Liver (tissue), 9 donors: Measurements from ENCODE around the gene THBD. TPM values are rescaled to one million over a fixed set of nuclear protein-coding genes. Genes with fewer than 3 reads are reported as not detected.

Experiments used
- DNase-seq: peaks from one replicate; pipeline ENCODE4 v3.0.0-alpha.2; 2017; ENCODE audit warnings: low spot score
- H3K27ac ChIP-seq, 2 donors: one replicate each; pipeline ENCODE4 v1.7.0; 2013; ENCODE audit warnings: inconsistent platforms in 2 of 2, low read length in 2 of 2, control low read depth in 1 of 2, low read depth in 1 of 2, mild to moderate bottlenecking in 1 of 2
- H3K27me3 ChIP-seq, 4 donors: one replicate each; pipeline versions ENCODE4 v1.6.1 to v1.7.0; 2013; ENCODE audit warnings: low read length in 3 of 4, inconsistent platforms in 1 of 4, mild to moderate bottlenecking in 1 of 4, moderate library complexity in 1 of 4; ENCODE audit not compliant: control insufficient read depth in 4 of 4, insufficient read depth in 4 of 4
- H3K36me3 ChIP-seq, 4 donors: one replicate each; pipeline versions ENCODE4 v1.6.1 to v1.7.0; 2013; ENCODE audit warnings: low read length in 3 of 4, mild to moderate bottlenecking in 3 of 4, low read depth in 1 of 4, moderate library complexity in 1 of 4; ENCODE audit not compliant: control insufficient read depth in 4 of 4, insufficient read depth in 3 of 4
- H3K4me1 ChIP-seq, 4 donors: one replicate each; pipeline versions ENCODE4 v1.6.1 to v1.7.0; 2013; ENCODE audit warnings: low read length in 3 of 4, mild to moderate bottlenecking in 3 of 4, moderate library complexity in 1 of 4; ENCODE audit not compliant: control insufficient read depth in 4 of 4, insufficient read depth in 4 of 4
- H3K4me3 ChIP-seq, 3 donors: one replicate each; pipeline versions ENCODE4 v1.6.1 to v1.7.0; 2013; ENCODE audit warnings: low read length in 3 of 3, control low read depth in 1 of 3, low read depth in 1 of 3, mild to moderate bottlenecking in 1 of 3
- H3K9ac ChIP-seq, 2 donors: one replicate each; pipeline ENCODE4 v1.7.0; 2013; ENCODE audit warnings: low read length in 2 of 2, mild to moderate bottlenecking in 2 of 2, moderate library complexity in 2 of 2, control low read depth in 1 of 2, low read depth in 1 of 2
- H3K9me3 ChIP-seq, 4 donors: one replicate each; pipeline versions ENCODE4 v1.6.1 to v1.7.0; 2013; ENCODE audit warnings: low read length in 3 of 4; ENCODE audit not compliant: control insufficient read depth in 4 of 4
- ATF3 ChIP-seq: IDR thresholded peaks from 2 replicates; pipeline ENCODE4 v1.6.1; 2016; ENCODE audit warnings: antibody characterized with exemption
- EGR1 ChIP-seq, 2 donors: IDR thresholded peaks; 2 replicates each; pipeline ENCODE4 v1.6.1; 2016 to 2018; ENCODE audit warnings: antibody characterized with exemption in 2 of 2, low read depth in 2 of 2
- FOXA1 ChIP-seq: IDR thresholded peaks from 2 replicates; pipeline ENCODE4 v1.6.1; 2016; ENCODE audit warnings: antibody characterized with exemption
- GABPA ChIP-seq, 2 donors: IDR thresholded peaks in 1 of 2; conservative IDR thresholded peaks in 1 of 2; 2 replicates each; pipeline ENCODE4 v1.6.1; 2016; ENCODE audit warnings: antibody characterized with exemption in 2 of 2, mild to moderate bottlenecking in 1 of 2, moderate library complexity in 1 of 2
- HNF4A ChIP-seq, 2 donors: conservative IDR thresholded peaks; 2 replicates each; pipeline ENCODE4 v1.6.1; 2016; ENCODE audit warnings: antibody characterized with exemption in 2 of 2, mild to moderate bottlenecking in 2 of 2
- HNF4G ChIP-seq: IDR thresholded peaks from 2 replicates; pipeline ENCODE4 v1.6.1; 2016; ENCODE audit warnings: antibody characterized with exemption
- JUND ChIP-seq, 2 donors: IDR thresholded peaks; 2 replicates each; pipeline ENCODE4 v1.6.1; 2016; ENCODE audit warnings: antibody characterized with exemption in 2 of 2
- MAX ChIP-seq: IDR thresholded peaks from 2 replicates; pipeline ENCODE4 v1.6.1; 2016; ENCODE audit warnings: antibody characterized with exemption
- NR2F2 ChIP-seq: IDR thresholded peaks from 2 replicates; pipeline ENCODE4 v1.6.1; 2016; ENCODE audit warnings: antibody characterized with exemption
- RAD21 ChIP-seq, 2 donors: IDR thresholded peaks; 2 replicates each; pipeline ENCODE4 v1.6.1; 2016; ENCODE audit warnings: antibody characterized with exemption in 2 of 2, mild to moderate bottlenecking in 2 of 2
- RXRA ChIP-seq, 2 donors: IDR thresholded peaks; 2 replicates each; pipeline ENCODE4 v1.6.1; 2017 to 2018; ENCODE audit warnings: antibody characterized with exemption in 2 of 2, mild to moderate bottlenecking in 1 of 2
- SP1 ChIP-seq: IDR thresholded peaks from 2 replicates; pipeline ENCODE4 v1.6.1; 2018; ENCODE audit warnings: antibody characterized with exemption, mild to moderate bottlenecking
- TAF1 ChIP-seq: conservative IDR thresholded peaks from 2 replicates; pipeline ENCODE4 v1.6.1; 2016; ENCODE audit warnings: antibody characterized with exemption, mild to moderate bottlenecking
- YY1 ChIP-seq: IDR thresholded peaks from 2 replicates; pipeline ENCODE4 v1.6.1; 2016; ENCODE audit warnings: antibody characterized with exemption, mild to moderate bottlenecking
- WGBS: extraction: QIAGEN DNeasy Blood & Tissue Kit; methylation state at CpG from one replicate; pipeline ENCODE4 v1.1.7; 2013; 5-methylcytosine and 5-hydroxymethylcytosine counted together
- polyA plus RNA-seq, 2 donors: library from polyadenylated mRNA; stranded (reverse) in 1 of 2; unstranded in 1 of 2; fragments of 200-250 nt in 1 of 2; fragments of >200 nt in 1 of 2; fragmentation: Nextera tagmentation in 1 of 2; extraction: Ambion mirVana in 1 of 2; gene quantifications; one replicate each; pipeline versions ENCODE4 v1.2.1 to v1.2.3, GENCODE V29; 2013 to 2015
- total RNA-seq, 2 donors: library from RNA; depleted of rRNA; stranded (reverse); fragments of >200 nt; gene quantifications; one replicate each; pipeline ENCODE4 v1.2.3, GENCODE V29; 2014
- TF ChIP-seq, protein P1 (sequence below): IDR thresholded peaks from 2 replicates; pipeline ENCODE4 v1.6.1; 2016; ENCODE audit warnings: antibody characterized with exemption, mild to moderate bottlenecking
- TF ChIP-seq, protein P2 (sequence below): IDR thresholded peaks from 2 replicates; pipeline ENCODE4 v1.6.1; 2016; ENCODE audit warnings: antibody characterized with exemption
- donor health status: healthy.
- donor health status: healthy.
- donor health status: healthy.
- donor health status: healthy.
- donor health status: healthy.

Gene THBD
- total and polyA plus RNA-seq, 4 donors = 1.4 to 6.6 (median 3.1) TPM

DNA sequence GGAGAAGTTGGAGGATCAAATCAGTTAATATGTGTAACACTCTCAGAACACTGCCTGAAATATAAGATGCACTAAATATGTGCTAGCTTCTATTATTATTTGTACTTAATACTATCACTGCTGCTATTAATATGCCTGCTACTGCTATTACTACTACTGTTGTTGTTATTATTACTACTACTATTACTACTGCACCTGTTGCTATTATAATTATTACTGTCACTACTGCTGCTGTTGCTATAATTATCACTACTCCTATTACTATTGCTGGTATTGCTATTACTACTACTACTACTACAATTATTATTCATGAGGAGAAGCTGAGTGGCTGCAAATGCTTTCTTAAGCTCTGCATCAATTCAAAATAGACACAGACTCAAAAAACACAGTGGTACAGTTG is 31.0 kb downstream of the THBD start:
- TF ChIP-seq TAF1 (no peak), FOXA1 (no peak), GABPA (IDR thresholded peaks at IDR 0.05 in 1 of 2, conservative IDR thresholded peaks at IDR 0.05 in 1 of 2) (no peak), MAX (no peak), HNF4G (no peak), RAD21 (IDR thresholded peaks at IDR 0.05) (no peak)
- Histone ChIP-seq H3K36me3 (no peaks in the 10 kb centered on the region), H3K4me3 (no peak overlapping the region), H3K27me3 (no peaks in the 10 kb centered on the region), H3K27ac (no peak overlapping the region), H3K9ac (no peak overlapping the region), H3K9me3 (no peaks in the 10 kb centered on the region), H3K4me1 (no peaks in the 10 kb centered on the region)
- DNase-seq = no peak

DNA sequence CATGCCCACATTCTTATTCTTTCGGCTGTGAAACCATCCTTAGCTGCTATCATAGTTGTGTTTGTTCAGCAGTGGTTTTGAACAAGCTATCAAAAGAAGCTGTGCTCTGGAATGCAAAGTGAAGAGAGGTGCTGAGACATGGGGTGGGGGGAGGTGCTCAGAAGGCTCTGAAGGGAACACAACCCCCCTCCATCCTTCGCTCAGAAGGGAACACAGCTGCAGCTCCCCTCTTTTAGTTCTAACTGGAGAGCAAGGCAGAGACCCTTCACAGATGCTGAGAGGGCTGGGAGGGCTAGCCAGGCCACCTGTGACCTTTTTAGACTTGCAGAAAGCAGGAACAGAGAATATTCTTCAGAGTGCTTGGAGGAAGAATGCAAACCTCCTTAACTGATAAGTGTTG is 32.0 kb downstream of the THBD start:
- H3K27ac ChIP-seq = no peak overlapping the region
- H3K27me3 ChIP-seq = no peaks in the 10 kb centered on the region
- no peaks in the 10 kb centered on the region for H3K9me3 ChIP-seq
- no peaks in the 10 kb centered on the region for H3K4me1 ChIP-seq
- H3K9ac ChIP-seq = no peak overlapping the region
- TF ChIP-seq JUND (IDR thresholded peaks at IDR 0.05) (no peak), YY1 (no peak), MAX (no peak)
- 73% methylated on average over 2 of the region's 2 CpGs for WGBS
- DNase-seq = no peak
- H3K36me3 ChIP-seq = no peaks in the 10 kb centered on the region
- H3K4me3 ChIP-seq = no peak overlapping the region

GRCh38 chr20:23013429-23013828 is 36.0 kb downstream of the THBD start:
- H3K27ac ChIP-seq = no peak overlapping the region

DNA sequence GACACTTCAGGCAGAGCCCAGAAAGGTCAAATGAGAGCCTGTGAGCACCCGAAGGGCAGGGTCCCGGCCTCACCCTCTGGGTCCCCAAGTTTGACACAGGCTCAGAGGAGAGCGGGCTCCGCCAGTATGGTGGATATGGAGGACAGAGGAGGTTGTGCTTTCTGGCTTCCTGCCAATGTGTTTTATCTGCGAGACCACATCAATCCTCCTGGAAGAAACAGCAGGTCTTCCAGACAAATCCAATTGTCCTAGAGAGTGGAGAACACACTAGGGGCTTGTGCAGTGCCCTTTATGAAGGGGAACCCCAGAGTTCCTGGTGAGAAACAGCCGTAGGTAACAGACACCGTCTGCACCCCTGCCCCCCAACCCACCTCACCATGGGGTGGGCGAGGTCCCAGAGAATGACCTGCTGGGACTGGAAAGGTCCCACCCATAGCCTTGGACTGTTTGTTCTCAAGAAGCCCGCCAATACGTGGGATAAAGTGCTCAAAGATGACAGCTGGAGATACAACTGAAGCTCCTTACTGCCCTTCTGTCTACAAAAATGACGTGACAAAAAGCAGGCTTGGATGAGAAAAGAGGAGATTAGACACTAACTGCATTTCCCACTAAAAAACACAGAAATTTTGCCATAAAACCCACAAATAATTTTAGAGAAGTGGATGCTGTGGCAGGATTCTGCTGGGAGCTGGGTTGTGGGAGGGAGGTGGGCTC is 38.3 kb downstream of the THBD start:
- H3K4me1 ChIP-seq = no peaks in the 10 kb centered on the region
- no peak overlapping the region for H3K4me3 ChIP-seq
- WGBS = 81% methylated on average over 11 of the region's 11 CpGs
- H3K9me3 ChIP-seq = no peaks in the 10 kb centered on the region
- H3K27ac ChIP-seq = no peak overlapping the region
- H3K36me3 ChIP-seq = peaks cover 0 to 1% (median 0%) of the 10 kb centered on the region in 4 donors
- no peaks in the 10 kb centered on the region for H3K27me3 ChIP-seq
- no peak overlapping the region for H3K9ac ChIP-seq
- no peak for DNase-seq
- TF ChIP-seq FOXA1 = no peak
- TF ChIP-seq RAD21 (IDR thresholded peaks at IDR 0.05) = no peak
- no peak for TF ChIP-seq YY1
- TF ChIP-seq JUND (IDR thresholded peaks at IDR 0.05) = no peak
- TF ChIP-seq RXRA (IDR thresholded peaks at IDR 0.05) = no peak
- no peak for TF ChIP-seq GABPA (IDR thresholded peaks at IDR 0.05 in 1 of 2, conservative IDR thresholded peaks at IDR 0.05 in 1 of 2)
- TF ChIP-seq ATF3 = no peak
- TF ChIP-seq, protein P1, sequence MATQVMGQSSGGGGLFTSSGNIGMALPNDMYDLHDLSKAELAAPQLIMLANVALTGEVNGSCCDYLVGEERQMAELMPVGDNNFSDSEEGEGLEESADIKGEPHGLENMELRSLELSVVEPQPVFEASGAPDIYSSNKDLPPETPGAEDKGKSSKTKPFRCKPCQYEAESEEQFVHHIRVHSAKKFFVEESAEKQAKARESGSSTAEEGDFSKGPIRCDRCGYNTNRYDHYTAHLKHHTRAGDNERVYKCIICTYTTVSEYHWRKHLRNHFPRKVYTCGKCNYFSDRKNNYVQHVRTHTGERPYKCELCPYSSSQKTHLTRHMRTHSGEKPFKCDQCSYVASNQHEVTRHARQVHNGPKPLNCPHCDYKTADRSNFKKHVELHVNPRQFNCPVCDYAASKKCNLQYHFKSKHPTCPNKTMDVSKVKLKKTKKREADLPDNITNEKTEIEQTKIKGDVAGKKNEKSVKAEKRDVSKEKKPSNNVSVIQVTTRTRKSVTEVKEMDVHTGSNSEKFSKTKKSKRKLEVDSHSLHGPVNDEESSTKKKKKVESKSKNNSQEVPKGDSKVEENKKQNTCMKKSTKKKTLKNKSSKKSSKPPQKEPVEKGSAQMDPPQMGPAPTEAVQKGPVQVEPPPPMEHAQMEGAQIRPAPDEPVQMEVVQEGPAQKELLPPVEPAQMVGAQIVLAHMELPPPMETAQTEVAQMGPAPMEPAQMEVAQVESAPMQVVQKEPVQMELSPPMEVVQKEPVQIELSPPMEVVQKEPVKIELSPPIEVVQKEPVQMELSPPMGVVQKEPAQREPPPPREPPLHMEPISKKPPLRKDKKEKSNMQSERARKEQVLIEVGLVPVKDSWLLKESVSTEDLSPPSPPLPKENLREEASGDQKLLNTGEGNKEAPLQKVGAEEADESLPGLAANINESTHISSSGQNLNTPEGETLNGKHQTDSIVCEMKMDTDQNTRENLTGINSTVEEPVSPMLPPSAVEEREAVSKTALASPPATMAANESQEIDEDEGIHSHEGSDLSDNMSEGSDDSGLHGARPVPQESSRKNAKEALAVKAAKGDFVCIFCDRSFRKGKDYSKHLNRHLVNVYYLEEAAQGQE = no peak
- no peak for TF ChIP-seq HNF4A (conservative IDR thresholded peaks at IDR 0.05)
- TF ChIP-seq, protein P2, sequence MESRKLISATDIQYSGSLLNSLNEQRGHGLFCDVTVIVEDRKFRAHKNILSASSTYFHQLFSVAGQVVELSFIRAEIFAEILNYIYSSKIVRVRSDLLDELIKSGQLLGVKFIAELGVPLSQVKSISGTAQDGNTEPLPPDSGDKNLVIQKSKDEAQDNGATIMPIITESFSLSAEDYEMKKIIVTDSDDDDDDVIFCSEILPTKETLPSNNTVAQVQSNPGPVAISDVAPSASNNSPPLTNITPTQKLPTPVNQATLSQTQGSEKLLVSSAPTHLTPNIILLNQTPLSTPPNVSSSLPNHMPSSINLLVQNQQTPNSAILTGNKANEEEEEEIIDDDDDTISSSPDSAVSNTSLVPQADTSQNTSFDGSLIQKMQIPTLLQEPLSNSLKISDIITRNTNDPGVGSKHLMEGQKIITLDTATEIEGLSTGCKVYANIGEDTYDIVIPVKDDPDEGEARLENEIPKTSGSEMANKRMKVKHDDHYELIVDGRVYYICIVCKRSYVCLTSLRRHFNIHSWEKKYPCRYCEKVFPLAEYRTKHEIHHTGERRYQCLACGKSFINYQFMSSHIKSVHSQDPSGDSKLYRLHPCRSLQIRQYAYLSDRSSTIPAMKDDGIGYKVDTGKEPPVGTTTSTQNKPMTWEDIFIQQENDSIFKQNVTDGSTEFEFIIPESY = no peak
- TF ChIP-seq MAX = no peak
- TF ChIP-seq NR2F2 = no peak

More at GRCh38 chr20:23013429-23013828, 36.0 kb downstream of the THBD start:
- no peak overlapping the region for H3K4me3 ChIP-seq
- no peaks in the 10 kb centered on the region for H3K4me1 ChIP-seq
- 64% methylated on average over 5 of the region's 5 CpGs for WGBS
- DNase-seq = no peak
- TF ChIP-seq EGR1 (IDR thresholded peaks at IDR 0.05; ENCODE audit: low read depth in 2 of 2) = no peak
- TF ChIP-seq FOXA1 = no peak
- TF ChIP-seq SP1 = no peak
- no peak for TF ChIP-seq GABPA (IDR thresholded peaks at IDR 0.05 in 1 of 2, conservative IDR thresholded peaks at IDR 0.05 in 1 of 2)
- TF ChIP-seq JUND (IDR thresholded peaks at IDR 0.05) = no peak
- H3K9me3 ChIP-seq = no peaks in the 10 kb centered on the region
- no peaks in the 10 kb centered on the region for H3K27me3 ChIP-seq
- H3K9ac ChIP-seq = no peak overlapping the region
- peaks cover 0 to 1% (median 0%) of the 10 kb centered on the region in 4 donors for H3K36me3 ChIP-seq
